K562 (cell line): ENCODE data around the gene TFF2.

Source experiments
- CBFB ChIP-seq: sonication (generic); formaldehyde crosslinking; IDR thresholded peaks from 2 replicates; pipeline ENCODE4 v1.4.0; 2020; ENCODE audit warnings: mild to moderate bottlenecking, missing genetic modification reagents
- CREB1 ChIP-seq, 2 experiments: sonication (generic) in 1 of 2; formaldehyde crosslinking in 1 of 2; IDR thresholded peaks; 2 replicates each; pipeline versions ENCODE4 v1.6.1 to v1.8.0; 2012 to 2022; ENCODE audit warnings: inconsistent platforms in 1 of 2, mild to moderate bottlenecking in 1 of 2, missing genetic modification reagents in 1 of 2, moderate library complexity in 1 of 2
- E2F5 ChIP-seq: sonication (generic); formaldehyde crosslinking; IDR thresholded peaks from 2 replicates; pipeline ENCODE4 v1.8.0; 2022; ENCODE audit warnings: mild to moderate bottlenecking, missing genetic modification reagents
- HCFC1 ChIP-seq: IDR thresholded peaks from 2 replicates; pipeline ENCODE4 v1.6.1; 2012; ENCODE audit warnings: low read depth, low read length, improper control_type of control experiment
- MLX ChIP-seq, 2 experiments: fragments of 450-650 bp in 1 of 2; sonication (generic) in 1 of 2; formaldehyde crosslinking; conservative IDR thresholded peaks; 2 replicates each; pipeline versions ENCODE4 v1.4.0 to v1.8.1; 2020 to 2022; ENCODE audit warnings: mild to moderate bottlenecking in 1 of 2, missing genetic modification reagents in 1 of 2
- SMAD4 ChIP-seq: fragments of 250-450 bp; sonication (Bioruptor Pico); conservative IDR thresholded peaks from 2 replicates; pipeline ENCODE4 v1.8.0; 2021; ENCODE audit warnings: inconsistent platforms, mild to moderate bottlenecking, moderate library complexity
- USF1 ChIP-seq: sonication (generic); formaldehyde crosslinking; IDR thresholded peaks from 2 replicates; pipeline ENCODE4 v1.9.0; 2022; ENCODE audit warnings: mild to moderate bottlenecking, missing genetic modification reagents
- ZBTB40 ChIP-seq, 2 experiments: fragments of 450-650 bp in 1 of 2; sonication (generic) in 1 of 2; formaldehyde crosslinking in 1 of 2; IDR thresholded peaks; 2 replicates each; pipeline versions ENCODE4 v1.7.1 to v1.9.0; 2016 to 2022; ENCODE audit warnings: inconsistent platforms in 1 of 2, mild to moderate bottlenecking in 1 of 2, missing genetic modification reagents in 1 of 2
- ZBTB49 ChIP-seq: sonication (generic); formaldehyde crosslinking; IDR thresholded peaks from 2 replicates; pipeline ENCODE4 v1.8.0; 2022; ENCODE audit warnings: missing genetic modification reagents, mild to moderate bottlenecking, borderline replicate concordance
- ZNF316 ChIP-seq: fragments of 450-650 bp; IDR thresholded peaks from 2 replicates; pipeline ENCODE4 v1.6.1; 2016
- ZNF407 ChIP-seq: fragments of 450-650 bp; IDR thresholded peaks from 2 replicates; pipeline ENCODE4 v1.6.1; 2016; ENCODE audit warnings: low read depth

- TF ChIP-seq ZNF407 (no peak), CBFB (CRISPR knock-in tag) (no peak), CREB1 (IDR thresholded peaks at IDR 0.05) (no peak), CREB1 (CRISPR knock-in tag; IDR thresholded peaks at IDR 0.05) (no peak), ZBTB49 (CRISPR knock-in tag) (no peak), ZNF316 (no peak), MLX (CRISPR knock-in tag; conservative IDR thresholded peaks at IDR 0.05) (no peak), HCFC1 (no peak), SMAD4 (CRISPR knock-in tag) (no peak), USF1 (CRISPR knock-in tag) (no peak), ZBTB40 (IDR thresholded peaks at IDR 0.05) (no peak), ZBTB40 (CRISPR knock-in tag; IDR thresholded peaks at IDR 0.05) (no peak), E2F5 (no peak)
These were observed 5.9 kb upstream of the TFF2 start for GRCh38 chr21:42356650-42357049.
